Tibial nerve (tissue), 3 donors: Measurements from ENCODE around the gene TRPT1.

ENCODE experiments used
- POLR2A ChIP-seq, 2 donors: fragments of 450-650 bp; IDR thresholded peaks; one replicate each; pipeline ENCODE4 v1.6.1; 2017; ENCODE audit warnings: antibody characterized with exemption in 2 of 2, mild to moderate bottlenecking in 2 of 2, moderate library complexity in 2 of 2
- TF ChIP-seq, protein P1 (sequence below), 5 experiments: fragments of 200-600 bp in 3 of 5; fragments of 450-650 bp in 2 of 5; sonication (generic) in 3 of 5; IDR thresholded peaks; one replicate each; pipeline ENCODE4 v1.5.1; 2016 to 2019; ENCODE audit warnings: antibody characterized with exemption in 5 of 5, mild to moderate bottlenecking in 3 of 5, moderate library complexity in 2 of 5

DNA sequence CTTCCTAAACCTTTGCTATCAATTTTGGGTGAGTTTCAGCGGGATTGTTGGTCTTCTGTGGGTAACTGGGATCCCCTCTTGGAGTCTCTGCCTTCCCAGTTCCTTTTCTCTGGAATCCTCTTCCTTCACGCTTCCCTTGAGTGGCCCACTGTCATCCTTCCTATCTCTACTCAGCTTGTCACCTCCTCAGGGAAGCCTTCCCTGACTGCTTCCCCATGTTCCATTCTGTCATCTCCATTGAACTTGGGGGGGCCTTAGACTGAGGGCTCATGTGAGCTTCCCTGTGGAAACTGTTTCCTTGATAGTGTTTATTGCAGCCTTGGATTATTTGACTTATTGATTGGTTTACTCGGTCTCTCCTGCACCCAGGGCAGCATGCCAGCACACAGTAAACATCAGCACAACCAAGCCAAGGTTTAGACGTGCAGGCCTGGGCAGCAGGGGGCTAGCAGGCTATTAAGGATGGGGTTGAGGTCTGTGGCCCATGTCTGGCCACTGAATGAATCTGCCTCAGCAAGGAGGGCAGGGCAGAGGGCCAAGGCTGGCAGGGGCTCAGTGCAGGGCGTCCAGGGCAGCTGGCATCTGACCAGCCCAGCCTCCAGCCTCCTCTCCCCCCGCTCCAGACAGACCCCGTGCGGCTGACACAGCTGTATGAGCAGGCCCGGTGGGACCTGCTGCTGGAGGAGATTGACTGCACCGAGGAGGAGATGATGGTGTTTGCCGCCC is 7.2 kb downstream of the TRPT1 start:
- TF ChIP-seq, protein P1, sequence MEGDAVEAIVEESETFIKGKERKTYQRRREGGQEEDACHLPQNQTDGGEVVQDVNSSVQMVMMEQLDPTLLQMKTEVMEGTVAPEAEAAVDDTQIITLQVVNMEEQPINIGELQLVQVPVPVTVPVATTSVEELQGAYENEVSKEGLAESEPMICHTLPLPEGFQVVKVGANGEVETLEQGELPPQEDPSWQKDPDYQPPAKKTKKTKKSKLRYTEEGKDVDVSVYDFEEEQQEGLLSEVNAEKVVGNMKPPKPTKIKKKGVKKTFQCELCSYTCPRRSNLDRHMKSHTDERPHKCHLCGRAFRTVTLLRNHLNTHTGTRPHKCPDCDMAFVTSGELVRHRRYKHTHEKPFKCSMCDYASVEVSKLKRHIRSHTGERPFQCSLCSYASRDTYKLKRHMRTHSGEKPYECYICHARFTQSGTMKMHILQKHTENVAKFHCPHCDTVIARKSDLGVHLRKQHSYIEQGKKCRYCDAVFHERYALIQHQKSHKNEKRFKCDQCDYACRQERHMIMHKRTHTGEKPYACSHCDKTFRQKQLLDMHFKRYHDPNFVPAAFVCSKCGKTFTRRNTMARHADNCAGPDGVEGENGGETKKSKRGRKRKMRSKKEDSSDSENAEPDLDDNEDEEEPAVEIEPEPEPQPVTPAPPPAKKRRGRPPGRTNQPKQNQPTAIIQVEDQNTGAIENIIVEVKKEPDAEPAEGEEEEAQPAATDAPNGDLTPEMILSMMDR (IDR thresholded peaks at IDR 0.05), result no peak
- TF ChIP-seq POLR2A (IDR thresholded peaks at IDR 0.05), result no peak
